Mesenteric fat pad (tissue), 1 donor: ENCODE results near the gene GADD45G. TPM values are rescaled to one million over a fixed set of nuclear protein-coding genes. Genes with fewer than 3 reads are reported as not detected.
A peak's percentile ranks its signal among the peaks of the same experiment; 100 is the strongest.

Experiments
- DNase-seq: peaks from one replicate; pipeline ENCODE4 v3.0.0-alpha.2; 2020; ENCODE audit warnings: low spot score
- total RNA-seq: library from RNA; stranded (reverse); fragmentation: NEBNext Ultra II Directional; extraction: Animal tissue kit (Norgen Biotek cat#: 25700); gene quantifications from one replicate; pipeline ENCODE4 v1.2.1, GENCODE V29; 2021
- donor health status: DM: yes; HTN: yes; CAD: no.

Gene GADD45G
- total RNA-seq, 1 donor from 2014 or later, result 10.9 TPM

DNA sequence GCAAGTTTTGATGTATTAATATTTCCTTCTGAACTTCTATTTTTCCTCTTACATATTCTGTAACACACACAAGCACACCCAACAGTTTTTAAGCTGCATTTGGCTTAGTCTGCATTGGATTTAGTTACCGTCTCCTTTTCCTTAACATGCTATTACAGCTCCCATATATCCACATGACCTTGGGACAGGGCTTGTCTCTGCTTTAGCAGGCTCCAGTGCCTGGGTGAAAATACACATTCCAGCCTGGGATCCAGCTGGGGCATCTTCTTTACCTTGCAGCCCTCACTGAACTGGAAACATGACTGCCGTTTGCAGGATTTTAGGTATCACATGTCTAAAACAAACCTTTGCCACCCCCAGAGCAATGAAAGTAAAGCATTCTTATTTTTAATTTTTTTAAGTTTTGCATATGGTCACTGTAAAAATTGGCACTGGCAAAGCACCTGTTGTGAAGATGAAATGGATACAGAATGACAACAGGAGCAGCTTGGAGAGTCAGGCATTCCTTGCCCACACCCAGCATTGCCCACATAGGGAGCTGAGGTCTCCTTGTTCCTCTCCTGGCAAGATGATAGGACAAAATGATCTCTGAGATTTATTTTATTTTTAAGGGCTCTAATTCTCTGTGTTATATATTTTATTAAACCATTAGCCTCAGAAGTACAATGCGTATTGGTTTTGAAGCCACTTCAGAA is 4.0 kb downstream of the GADD45G start:
- DNase-seq, result peak; percentile 14

DNA sequence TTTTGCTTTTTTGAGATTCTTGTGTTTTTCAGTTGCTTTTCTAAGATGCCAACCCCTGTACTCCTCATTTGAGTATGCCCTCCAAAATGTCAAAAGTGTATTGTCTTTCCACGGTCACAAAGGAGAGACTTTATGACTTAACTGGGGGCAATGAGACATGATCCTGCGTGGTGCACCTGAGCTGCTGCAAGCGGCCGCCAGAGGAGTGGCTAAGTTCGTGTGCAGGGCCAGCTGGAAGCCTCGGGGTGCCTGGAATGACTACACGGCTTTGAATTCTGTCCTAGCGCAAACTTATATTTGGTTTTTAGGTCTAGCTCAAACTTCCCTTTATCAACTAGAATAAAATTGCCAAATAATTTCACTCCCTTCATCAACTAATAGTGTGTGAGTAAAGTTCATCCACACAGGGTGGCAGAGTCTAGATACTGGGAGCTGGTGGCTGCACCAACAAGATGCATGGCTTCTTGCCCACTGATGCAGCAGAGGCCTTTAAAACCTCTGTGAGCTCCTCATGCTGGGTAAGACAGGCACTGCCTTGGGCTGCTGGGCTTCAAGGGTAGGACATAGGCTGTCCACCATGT is 4.7 kb downstream of the GADD45G start:
- no peak for DNase-seq

DNA sequence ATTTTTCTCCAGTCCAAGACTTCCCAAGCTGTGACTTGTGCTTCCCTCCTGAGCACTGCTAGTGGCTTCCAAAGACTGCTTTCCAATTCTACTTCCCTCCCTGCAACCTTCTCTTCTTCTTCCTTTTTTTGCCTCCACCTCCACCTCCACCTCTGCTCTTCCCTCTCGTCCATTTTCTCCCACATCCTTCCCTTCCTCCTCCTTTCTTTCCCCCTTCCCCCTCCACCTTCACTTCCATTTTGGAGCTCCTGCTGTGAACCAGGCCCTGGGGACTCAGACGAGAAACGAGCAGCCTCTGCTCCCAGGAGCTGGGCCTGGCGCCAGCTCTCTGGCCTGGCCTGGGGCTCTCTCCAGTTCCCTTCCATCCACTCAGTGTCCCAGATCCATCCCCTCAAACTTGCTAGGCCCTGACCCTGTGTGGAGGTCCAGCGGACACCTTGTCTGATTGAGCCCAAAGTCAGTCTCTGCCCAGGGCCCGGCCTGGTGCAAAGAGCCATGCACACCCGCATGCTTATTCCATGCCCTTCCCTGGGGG is 5.6 kb downstream of the GADD45G start:
- no peak for DNase-seq

DNA sequence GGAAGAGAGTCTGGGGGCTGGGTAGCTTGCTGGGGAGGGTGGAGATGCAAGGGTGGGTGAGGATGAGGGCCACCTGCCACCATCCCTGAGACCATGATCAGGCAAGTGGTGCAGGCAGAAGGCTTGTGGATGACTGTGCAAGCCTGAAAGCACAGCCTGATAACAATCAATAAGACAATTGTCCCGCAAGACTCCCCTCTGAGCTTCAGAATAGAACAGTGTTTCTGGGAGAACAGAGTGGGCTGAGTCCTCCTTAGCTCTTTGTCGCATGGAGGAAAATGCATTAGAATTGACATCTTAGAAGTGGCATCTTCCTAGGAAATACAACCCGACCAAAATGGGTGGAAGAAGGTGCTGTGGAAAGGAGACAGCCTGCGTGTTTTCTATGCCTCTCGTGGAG is 6.6 kb downstream of the GADD45G start:
- DNase-seq, result no peak

DNA sequence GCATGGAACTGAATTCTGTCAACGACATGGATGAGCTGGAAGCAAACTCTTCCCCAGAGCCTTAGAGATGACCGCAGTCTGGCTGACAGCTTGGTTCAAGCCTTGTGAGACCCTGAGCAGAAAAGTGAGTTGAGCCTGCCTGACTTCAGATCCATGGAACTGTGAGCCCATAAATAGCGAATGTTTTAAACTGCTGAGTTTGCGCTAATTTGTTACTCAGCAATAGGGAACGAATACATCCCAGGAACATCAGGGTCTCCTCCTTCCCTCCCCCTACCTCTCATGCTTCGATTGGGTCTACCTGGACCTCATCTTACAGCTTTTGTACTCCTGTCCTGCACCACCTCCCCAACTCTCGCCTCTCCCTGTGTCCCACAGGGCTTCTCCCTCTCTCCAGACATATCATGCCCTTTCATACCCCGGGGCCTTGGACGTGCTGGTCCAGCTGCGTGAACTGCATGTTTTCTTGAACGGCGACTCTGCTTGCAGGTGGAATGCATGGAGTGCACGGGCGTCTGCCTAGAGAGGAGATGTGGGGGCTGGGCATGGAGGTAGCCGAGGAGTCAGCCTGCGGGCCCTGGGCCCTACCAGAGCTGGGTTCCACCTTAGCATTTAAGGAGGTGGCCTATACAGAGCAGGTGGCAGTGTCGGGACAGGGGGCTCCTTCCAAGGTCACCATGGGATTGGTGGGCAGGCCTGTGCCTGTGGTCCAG is 7.9 kb downstream of the GADD45G start:
- no peak for DNase-seq

DNA sequence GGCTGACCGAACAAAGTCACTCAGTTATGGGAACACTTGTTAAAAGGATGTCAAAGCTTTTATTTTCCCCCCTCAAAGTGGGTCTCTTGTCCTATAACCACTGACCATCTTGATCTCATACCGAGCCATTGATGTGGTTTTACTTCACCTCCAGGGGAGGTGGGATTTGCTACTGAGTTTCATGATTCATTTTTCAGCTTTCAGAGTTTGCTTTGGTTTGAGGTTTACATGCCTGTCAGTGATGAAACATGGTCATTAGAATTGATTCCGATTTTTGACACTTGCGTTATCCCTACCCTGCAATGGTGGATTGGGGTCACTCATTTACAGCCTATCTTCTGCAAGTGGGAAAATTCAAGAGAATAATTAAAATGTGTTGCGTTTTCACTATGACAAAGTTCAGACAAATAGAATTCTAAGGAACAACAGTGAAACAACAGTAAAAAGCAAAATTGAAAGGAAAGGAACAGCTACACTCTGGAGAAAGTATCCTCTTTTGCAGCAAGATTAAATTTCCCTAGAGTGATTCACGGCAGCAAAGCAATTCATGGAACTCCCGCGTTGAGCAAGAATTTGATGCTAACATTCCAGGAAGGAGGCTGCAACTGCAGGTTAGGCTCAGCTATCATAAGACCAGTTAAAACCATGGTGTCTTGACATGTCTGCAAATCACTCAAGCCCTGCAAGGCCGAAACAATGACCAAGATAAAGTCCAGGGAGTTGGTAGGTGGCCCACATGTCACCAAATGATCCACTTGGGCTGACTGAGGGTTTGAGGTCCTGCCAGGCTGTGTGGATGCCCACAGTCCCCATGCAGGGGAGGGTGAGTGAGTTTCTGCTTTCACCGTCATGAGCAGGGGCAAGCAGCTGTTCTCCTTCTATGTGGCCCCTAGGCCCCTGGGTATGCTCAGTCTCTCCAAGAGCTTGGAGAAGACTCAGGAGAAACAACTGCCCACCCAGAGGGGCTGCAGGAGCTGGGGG is 9.4 kb downstream of the GADD45G start:
- DNase-seq, result no peak

DNA sequence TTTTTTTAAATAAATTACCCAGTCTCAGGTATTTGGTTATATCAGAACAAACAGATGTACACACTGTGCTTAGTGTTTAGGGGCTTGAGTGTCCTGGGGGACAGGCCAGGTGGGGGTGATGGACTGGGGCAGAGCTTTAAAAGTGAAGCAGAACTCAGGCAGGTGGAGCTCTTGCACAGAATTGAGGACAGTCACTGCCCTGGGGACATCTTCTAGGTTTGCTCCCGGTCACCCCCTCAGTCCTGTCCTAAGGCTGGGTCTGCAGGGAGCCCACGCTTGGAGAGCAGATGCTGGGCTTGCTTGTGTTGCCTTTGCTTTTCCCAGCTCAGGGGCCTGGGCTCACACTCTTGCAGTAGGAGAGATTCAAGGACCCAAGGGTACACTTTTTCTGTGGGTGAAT is 10.8 kb downstream of the GADD45G start:
- DNase-seq, result no peak

DNA sequence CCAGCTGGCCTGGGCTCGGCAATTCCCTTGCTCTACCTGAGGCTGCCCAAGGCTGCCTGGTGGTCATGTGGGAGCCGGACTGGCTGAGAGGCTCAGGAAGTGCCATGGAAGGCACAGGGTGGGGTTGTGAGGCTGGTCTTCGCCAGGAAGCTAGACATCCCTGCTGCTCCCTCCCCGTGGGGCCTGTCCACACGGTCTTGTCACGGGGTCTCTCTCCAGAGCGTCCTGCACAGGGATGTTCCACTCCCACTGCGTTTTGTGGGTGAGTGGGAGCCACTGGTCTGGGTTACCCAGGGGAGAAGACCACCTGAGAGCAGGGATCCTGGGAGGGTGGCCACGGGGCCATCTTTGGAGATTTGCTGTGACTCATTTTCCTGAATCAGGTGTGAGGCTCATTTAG is 11.6 kb downstream of the GADD45G start:
- DNase-seq, result no peak

DNA sequence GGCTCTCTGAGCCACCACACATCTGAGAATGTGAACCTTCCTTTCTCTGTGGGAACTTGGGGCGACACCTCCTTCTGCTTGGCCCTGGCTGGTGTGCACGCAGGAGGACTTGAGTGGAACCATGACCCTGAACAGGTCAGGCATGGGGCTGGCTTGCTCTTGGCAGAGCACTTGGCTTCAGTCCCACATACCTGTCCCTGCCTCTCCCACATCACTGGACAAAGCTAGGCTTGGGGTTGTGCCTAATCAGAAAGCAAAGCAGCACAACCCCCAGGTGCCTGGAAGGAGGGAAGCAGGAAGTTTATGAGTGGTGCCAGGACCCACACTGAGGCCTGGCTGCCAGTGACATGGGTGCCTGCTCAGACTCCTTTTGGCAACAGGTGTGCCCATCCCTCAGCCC is 13.2 kb downstream of the GADD45G start:
- no peak for DNase-seq

DNA sequence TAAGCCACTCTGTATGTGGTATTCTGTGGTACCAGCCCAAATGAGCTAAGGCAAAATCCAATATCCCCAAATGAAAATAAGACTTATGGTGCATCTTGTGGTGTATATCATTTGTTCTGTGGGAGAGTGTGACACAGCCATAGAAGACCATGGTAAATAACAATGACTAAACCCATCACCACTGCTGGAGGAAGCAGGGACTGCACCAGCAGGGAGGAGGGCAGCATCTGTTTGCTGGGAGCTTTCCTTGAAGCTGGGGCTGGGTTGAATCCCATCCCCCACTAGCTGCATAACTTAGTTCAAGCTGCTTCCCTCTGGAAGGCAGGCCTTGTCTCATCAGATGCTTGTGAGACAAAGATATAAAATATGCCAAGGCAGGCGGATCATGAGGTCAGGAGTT is 14.2 kb downstream of the GADD45G start:
- DNase-seq, result no peak

DNA sequence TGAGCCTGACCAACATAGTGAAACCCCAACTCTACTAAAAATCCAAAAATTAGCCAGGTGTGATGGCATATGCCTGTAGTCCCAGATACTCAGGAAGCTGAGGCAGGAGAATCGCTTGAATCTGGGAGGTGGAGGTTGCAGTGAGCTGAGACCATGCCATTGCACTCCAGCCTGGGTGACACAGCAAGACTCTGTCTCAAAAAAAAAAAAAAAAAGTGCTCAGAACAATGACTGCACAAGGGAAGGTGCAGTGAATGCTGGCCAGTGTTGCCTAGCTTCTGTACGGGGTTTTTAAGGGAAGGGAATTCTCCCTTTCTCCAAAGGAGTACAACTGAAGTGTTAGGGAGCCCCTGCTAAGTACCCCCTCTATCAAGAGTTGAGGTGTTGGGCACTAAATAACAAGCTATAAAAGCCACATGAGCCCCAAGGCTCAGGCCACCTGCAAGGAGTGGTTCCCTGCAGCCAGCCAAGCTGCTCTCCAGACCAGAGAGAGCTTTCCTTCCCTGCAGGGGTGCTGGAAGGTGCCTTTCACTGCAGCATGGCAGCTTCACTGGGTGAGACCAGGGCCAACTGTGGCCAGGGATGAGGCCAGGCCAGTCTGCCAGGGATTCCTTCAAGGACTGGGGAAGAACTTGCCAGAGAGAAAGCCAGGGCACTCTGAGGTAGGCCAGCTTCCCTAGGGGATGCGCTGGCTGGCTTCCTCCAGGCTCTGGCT is 14.8 kb downstream of the GADD45G start:
- no peak for DNase-seq

DNA sequence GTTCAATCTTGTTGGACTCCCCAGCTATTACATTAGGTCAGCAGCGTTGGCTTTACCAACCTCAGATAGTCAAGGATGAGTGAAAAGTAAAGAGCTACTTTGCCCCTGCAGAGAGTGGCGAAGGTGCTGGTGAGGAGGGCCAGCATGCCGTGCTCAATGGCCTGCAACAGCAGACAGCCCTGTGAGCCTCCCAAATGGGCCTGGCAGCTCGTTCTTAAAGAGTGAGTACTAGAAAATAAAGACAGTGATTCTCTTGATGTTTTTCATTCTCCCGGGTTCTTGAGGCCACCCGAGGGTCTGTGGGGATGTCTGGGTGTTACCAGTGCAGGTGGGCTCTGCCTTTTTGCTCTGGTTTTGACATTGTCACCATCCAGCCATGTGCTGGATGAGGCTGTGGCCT is 16.2 kb downstream of the GADD45G start:
- DNase-seq, result no peak

DNA sequence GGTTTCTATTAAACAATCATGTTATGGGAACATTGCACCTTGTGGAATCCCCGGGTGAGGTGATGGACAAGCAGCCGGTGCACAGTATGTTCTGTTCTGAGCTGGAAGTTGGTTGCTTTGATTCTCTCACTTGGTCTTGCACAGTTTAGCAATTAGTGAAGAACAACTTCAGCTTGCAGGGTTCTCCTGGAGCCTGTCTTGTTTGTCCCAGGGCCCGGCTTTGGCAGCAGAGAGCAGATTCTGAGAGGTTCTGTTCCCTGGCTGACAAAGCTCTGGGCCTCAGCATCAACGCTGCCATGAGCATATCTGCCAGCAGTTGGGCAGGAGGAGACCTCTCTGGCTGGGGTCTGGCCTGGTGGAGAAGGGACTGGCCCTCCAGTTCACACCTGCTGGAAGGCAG is 16.9 kb downstream of the GADD45G start:
- DNase-seq, result no peak

DNA sequence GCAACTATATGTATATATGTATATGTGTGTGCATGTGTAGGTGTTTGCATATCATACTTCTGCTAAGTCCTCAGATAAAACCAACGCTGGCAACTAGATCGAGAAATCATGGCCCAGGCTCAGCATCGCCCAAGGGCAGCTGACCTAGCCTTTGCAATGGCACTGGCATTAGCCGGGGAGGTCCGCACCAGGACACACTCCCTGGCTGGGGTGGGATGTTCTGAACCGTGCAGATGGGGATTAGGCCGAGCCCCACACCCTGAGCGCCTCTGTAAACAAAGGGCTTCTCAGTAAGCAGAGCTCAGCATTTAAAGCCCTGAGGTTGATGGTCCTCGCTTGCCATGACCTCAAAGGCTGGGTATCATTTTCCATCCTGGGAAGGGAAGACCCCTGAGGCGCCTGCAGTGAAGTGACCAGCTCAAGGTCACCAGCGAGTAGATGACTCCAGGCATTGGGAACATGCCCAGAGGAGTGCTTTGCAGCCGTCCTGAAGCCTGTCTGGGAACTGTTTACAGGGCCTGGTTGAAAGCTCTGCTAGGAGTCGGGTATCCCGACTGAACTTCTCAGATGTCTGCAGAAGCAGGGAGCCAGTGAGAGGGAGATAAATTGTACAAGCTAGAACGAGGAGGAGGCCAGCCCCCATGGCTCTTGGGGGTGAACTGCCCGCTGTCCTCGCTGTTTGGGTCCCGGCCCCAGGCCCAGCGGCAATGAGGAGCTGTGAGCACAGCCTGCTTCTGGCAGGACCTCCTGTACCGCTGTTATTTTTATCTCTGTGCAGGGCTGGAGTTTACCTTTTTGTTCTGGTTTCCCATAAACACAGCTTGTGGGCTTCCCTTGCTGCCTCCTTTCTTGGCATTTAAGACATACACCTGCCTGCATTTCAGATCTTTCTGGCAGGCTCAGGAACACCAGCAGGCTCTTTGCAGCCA is 18.4 kb downstream of the GADD45G start:
- DNase-seq, result no peak

DNA sequence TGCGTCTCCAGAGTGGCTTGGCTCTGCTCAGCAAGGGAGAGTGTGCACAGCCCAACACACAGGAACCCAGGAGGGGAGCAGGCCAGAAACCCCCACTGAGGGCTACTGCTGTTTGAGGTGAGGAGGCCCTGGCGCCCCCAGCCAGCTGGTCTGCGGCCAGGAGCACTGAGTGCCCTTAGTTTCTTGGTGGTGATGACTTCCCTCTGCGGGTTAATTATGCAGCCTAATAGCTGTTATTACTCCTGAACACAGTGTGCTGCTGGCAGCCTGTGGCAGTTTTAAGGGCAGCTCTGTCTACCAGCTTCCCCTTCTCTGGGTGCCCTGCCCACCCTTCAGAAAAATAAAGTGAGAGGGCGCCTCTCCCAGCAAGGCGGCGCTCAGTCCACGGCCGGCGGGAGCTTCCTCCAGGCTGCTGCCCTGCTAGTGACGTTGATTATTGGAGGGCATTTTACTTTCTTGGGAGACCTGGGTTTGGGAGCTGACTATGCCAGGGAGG is 19.2 kb downstream of the GADD45G start:
- DNase-seq, result no peak

DNA sequence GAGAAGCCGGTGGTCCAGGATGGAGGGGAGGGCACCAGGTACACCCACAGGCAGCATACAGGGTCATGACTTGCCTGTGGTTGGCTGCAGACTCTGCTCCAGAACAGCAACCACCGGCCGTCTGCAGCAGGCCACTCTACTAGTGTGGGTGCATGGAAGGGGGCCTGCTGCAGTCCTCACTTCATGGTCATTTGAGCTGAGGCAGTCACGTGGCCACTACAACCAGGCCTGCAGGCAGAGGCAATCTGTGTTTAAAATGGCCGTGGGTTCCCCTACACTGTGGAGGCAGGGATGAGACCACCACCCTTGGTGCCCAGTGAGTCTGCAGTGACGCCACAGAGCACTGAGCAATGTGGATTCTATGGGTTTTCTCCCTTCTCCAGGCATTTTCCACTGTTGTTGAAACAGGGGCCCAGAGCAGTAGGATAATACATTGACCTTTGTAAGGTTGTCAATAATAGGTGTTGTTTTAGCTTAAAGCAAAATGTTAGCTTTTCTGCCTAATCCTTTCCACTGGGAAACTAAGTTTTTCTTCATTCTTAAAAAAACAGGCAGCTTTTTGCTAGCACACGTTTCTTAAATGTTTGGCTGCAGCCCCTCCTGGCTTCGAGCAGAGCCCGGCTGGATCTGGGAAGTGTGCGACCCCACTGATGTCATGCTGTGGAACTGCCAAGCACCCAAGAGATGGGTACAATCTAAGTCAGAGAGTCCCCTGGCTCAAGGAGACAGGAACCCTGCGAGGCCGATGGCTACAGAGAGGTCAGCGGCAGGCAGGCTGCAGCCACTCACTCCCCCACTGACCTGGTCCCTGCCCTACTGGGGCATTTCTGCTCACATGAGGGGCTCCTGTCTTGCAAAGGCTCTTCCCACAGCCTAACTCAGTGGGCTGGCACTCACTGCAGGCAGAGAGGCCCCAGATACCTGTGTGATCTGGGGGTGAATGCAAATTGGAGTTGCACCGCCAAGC is 21.2 kb downstream of the GADD45G start:
- DNase-seq, result no peak

DNA sequence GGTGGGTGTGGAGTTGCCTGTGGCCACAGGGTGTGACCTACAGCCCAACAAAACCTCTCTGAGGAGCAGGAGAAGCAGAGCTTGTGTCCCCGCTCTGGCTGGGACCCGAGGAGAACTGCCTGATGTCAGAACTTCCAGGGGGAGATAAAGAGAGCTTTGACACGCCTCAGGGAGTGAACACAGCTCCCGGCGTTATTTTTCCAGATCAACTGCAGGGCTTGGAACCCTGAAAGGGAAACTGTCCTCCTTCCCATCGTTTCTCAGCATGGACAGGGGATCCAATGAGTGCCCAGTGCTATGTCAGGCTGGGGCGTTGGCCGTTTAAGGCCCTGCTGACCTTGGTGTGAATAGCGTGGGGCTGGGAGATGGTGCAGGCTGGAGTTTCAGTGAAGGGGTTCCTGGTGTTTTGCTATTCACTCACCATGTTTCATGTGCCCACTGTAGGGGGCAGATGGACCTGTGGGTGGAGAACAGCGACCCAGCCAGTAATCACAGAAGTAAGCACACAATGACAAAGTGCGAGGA is 22.0 kb downstream of the GADD45G start:
- no peak for DNase-seq

DNA sequence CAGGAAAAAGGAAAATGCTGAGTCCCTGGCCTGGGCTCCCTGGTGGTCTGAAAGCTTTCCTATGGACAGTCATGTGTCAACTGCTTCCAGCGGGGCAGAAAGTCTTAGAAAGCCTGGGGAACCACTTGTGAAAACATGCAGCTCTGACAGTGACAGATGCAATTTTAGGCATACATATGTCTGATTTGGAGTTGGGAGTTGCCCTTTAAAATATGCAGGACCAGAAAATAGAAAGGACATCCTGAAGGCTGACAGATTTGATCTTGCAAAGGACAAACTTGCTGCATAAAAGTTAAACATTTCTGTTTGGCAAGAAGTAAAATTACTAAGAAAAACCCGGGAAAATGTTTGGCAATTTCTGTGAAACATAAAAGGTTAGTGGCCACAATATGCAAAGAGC is 23.8 kb downstream of the GADD45G start:
- DNase-seq, result no peak
